Upper lobe of left lung (tissue), 4 donors: ENCODE measurements around the gene AOAH.

Experiments
- EP300 ChIP-seq, 4 donors: sonication (generic); formaldehyde crosslinking; IDR thresholded peaks; one replicate each; pipeline ENCODE4 v1.5.1; 2017; ENCODE audit warnings: antibody characterized with exemption in 4 of 4, control low read depth in 2 of 4
- POLR2A ChIP-seq, 4 donors: fragments of 450-650 bp; IDR thresholded peaks; one replicate each; pipeline ENCODE4 v1.5.1; 2016 to 2017; ENCODE audit warnings: antibody characterized with exemption in 4 of 4, mild to moderate bottlenecking in 2 of 4
- TF ChIP-seq, protein P1 (sequence below), 6 experiments: fragments of 450-650 bp in 4 of 6; fragments of 200-600 bp in 2 of 6; sonication (generic) in 2 of 6; IDR thresholded peaks; one replicate each; pipeline ENCODE4 v1.5.1; 2016 to 2019; ENCODE audit warnings: antibody characterized with exemption in 6 of 6

DNA sequence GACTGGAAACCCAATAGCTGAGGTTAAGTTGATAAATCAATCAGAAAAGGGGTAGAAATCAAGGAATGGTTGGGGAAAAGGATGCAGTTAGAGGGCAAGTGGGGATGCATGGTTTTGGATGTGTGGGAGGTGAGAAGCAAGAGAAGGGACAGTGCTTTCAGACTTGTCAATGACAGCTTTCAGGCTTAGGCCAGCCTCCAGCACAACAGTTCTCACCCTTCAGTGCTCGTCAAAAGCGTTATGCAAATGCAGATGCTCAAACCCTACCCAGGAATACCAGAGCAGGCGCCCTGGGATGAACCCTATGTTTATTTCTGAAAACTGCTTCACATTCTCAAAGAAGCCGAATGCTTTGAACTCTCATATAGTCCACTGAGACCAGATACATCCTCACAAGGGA, 74.0 kb downstream of the AOAH start:
- TF ChIP-seq, protein P1, sequence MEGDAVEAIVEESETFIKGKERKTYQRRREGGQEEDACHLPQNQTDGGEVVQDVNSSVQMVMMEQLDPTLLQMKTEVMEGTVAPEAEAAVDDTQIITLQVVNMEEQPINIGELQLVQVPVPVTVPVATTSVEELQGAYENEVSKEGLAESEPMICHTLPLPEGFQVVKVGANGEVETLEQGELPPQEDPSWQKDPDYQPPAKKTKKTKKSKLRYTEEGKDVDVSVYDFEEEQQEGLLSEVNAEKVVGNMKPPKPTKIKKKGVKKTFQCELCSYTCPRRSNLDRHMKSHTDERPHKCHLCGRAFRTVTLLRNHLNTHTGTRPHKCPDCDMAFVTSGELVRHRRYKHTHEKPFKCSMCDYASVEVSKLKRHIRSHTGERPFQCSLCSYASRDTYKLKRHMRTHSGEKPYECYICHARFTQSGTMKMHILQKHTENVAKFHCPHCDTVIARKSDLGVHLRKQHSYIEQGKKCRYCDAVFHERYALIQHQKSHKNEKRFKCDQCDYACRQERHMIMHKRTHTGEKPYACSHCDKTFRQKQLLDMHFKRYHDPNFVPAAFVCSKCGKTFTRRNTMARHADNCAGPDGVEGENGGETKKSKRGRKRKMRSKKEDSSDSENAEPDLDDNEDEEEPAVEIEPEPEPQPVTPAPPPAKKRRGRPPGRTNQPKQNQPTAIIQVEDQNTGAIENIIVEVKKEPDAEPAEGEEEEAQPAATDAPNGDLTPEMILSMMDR (IDR thresholded peaks at IDR 0.05): no peak
- TF ChIP-seq EP300 (IDR thresholded peaks at IDR 0.05) (no peak), POLR2A (IDR thresholded peaks at IDR 0.05) (no peak)
